Measurements from ENCODE around the gene IMMP2L. TPM values are rescaled to one million over a fixed set of nuclear protein-coding genes. Genes with fewer than 3 reads are reported as not detected.
A peak's percentile ranks its signal among the peaks of the same experiment; 100 is the strongest.

Gene IMMP2L
- total and polyA plus RNA-seq, 8 donors: 2.5 to 40.8 (median 20.0) TPM; not detected in 1

DNA sequence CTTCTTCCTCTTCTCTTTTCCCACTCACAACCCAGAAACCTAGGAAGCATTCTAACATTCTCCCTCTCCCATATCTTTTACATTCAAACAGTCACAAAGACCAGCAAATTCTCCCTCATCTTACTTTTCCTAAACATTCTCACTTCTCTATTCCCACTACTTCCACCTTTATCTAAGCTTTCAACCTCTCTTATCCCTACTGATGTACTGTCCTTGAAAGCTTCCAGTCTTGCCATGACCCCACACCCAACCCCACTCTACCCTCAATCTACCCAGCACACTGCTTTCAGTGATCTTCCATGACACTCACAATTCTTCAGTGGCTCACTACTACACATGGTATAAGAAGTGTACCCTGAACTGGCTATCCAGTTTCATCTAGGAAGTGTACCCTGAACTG is 5.3 kb downstream of the IMMP2L start:
- H3K27me3 ChIP-seq: no peaks in the 10 kb centered on the region
- H3K27ac ChIP-seq: no peak overlapping the region
- TF ChIP-seq POLR2AphosphoS5 (IDR thresholded peaks at IDR 0.05) (no peak), POLR2A (IDR thresholded peaks at IDR 0.05) (no peak), EP300 (IDR thresholded peaks at IDR 0.05) (no peak)
- TF ChIP-seq, protein P1, sequence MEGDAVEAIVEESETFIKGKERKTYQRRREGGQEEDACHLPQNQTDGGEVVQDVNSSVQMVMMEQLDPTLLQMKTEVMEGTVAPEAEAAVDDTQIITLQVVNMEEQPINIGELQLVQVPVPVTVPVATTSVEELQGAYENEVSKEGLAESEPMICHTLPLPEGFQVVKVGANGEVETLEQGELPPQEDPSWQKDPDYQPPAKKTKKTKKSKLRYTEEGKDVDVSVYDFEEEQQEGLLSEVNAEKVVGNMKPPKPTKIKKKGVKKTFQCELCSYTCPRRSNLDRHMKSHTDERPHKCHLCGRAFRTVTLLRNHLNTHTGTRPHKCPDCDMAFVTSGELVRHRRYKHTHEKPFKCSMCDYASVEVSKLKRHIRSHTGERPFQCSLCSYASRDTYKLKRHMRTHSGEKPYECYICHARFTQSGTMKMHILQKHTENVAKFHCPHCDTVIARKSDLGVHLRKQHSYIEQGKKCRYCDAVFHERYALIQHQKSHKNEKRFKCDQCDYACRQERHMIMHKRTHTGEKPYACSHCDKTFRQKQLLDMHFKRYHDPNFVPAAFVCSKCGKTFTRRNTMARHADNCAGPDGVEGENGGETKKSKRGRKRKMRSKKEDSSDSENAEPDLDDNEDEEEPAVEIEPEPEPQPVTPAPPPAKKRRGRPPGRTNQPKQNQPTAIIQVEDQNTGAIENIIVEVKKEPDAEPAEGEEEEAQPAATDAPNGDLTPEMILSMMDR (IDR thresholded peaks at IDR 0.05): no peak
- peaks cover 10 to 25% (median 21%) of the 10 kb centered on the region in 4 donors for H3K4me1 ChIP-seq
- no peak for DNase-seq
- no peak overlapping the region for H3K4me3 ChIP-seq
- peaks cover 0 to 50% (median 35%) of the 10 kb centered on the region in 4 donors for H3K36me3 ChIP-seq
- no peaks in the 10 kb centered on the region for H3K9me3 ChIP-seq
- intact Hi-C loops (cut with DNase I; ENCODE audit: low total_unique reads): no loop called here

DNA sequence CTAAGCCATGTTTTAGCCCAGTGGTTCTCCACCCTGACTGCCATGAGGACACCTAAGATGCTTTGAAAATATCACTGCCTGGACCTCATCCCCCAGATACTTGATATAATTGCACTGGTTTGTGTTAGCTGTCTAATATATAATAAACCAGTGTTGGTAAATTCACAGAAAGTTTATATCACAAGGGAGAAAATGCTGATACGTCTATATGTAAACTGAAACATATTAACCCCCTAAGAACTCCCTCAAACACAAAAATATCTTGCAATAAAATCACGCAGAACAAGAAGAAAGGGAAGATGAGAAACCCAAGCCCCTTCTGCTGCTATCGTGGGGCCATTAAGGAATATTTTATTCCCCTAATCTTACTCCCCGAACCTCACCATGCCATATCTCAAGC is 8.2 kb downstream of the IMMP2L start:
- Histone ChIP-seq H3K36me3 (peaks cover 0 to 70% (median 43%) of the 10 kb centered on the region in 4 donors), H3K4me3 (no peak overlapping the region), H3K9me3 (no peaks in the 10 kb centered on the region), H3K27me3 (no peaks in the 10 kb centered on the region), H3K27ac (no peak overlapping the region), H3K4me1 (peaks cover 0 to 4% (median 2%) of the 10 kb centered on the region in 4 donors)
- WGBS, 5 donors: 36 to 86% (median 43%) methylated on average over 4 of the region's 4 CpGs
- intact Hi-C loops (cut with DNase I; ENCODE audit: low total_unique reads): no loop called here
- DNase-seq: no peak
- TF ChIP-seq EP300 (IDR thresholded peaks at IDR 0.05): no peak
- TF ChIP-seq, protein P1 (IDR thresholded peaks at IDR 0.05): no peak

DNA sequence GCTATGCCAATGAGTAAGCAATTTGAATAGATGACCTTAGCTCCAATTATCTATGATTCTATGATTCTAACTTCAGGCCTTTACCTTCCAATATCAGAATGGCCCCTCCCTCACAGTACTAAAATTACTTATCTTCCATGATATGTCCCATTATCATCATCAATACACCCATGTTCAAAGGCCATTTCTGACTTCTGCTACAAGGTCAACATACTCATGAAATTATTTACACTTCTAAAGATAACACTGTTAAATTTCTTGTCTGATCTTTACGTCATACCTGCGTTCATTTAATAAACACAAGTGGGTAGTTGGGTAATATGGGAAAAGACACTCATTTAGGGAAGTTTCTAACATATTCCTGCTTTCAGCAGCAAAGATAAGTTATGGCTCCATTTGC is 21.2 kb downstream of the IMMP2L start:
- intact Hi-C loops (cut with DNase I; ENCODE audit: low total_unique reads): no loop called here
- H3K27ac ChIP-seq: no peak overlapping the region
- H3K4me3 ChIP-seq: no peak overlapping the region
- TF ChIP-seq, protein P1 (IDR thresholded peaks at IDR 0.05): no peak
- TF ChIP-seq POLR2A (IDR thresholded peaks at IDR 0.05): no peak
- no peak for TF ChIP-seq EP300 (IDR thresholded peaks at IDR 0.05)
- TF ChIP-seq POLR2AphosphoS5 (IDR thresholded peaks at IDR 0.05): no peak
- 20 to 51% (median 49%) methylated on average over 2 of the region's 2 CpGs for WGBS, 5 donors
- DNase-seq: peak in 1 of 2 donors; percentile 17
- no peaks in the 10 kb centered on the region for H3K36me3 ChIP-seq
- H3K4me1 ChIP-seq: no peaks in the 10 kb centered on the region
- H3K27me3 ChIP-seq: no peaks in the 10 kb centered on the region
- no peaks in the 10 kb centered on the region for H3K9me3 ChIP-seq

DNA sequence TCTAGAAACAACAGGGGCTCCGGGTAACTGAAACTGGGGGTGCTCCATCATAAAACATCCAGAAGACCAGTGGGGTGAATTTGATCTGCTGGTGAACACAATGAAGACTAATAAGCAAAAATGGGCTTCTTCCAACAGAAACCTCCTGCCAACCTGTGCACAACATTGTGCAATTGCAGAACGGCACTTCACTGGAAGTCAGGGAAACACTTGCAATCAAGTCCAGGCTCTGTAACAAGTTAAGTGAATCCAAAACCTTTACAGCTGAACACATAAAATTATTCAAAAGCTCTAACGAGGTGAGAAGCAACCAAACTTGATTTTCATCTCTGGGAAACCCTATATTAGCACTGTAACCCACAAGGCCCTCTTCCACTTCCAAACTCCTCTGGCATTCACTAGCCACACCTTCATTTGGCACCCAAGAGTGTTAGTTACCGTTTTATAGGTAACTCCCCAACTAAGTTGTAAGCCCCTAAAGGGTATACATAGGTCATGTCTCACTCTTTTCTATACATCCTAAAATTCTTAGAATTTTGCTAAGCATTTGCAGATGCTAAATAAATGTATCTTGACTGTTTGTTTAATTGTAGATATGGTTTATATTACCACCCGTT is 22.0 kb downstream of the IMMP2L start:
- Histone ChIP-seq H3K36me3 (no peaks in the 10 kb centered on the region), H3K27ac (no peak overlapping the region), H3K27me3 (no peaks in the 10 kb centered on the region), H3K4me1 (no peaks in the 10 kb centered on the region), H3K4me3 (no peak overlapping the region), H3K9me3 (no peaks in the 10 kb centered on the region)
- WGBS, 5 donors: 80 to 85% (median 83%) methylated on average over 5 of the region's 5 CpGs
- intact Hi-C loops (cut with DNase I; ENCODE audit: low total_unique reads): no loop called here
- DNase-seq: no peak
- TF ChIP-seq, protein P1 (IDR thresholded peaks at IDR 0.05): no peak
- TF ChIP-seq POLR2A (IDR thresholded peaks at IDR 0.05): no peak
- no peak for TF ChIP-seq POLR2AphosphoS5 (IDR thresholded peaks at IDR 0.05)
- TF ChIP-seq EP300 (IDR thresholded peaks at IDR 0.05): no peak
